ENCODE results near the gene RB1. TPM values are rescaled to one million over a fixed set of nuclear protein-coding genes. Genes with fewer than 3 reads are reported as not detected.

The RB1 gene
- total and polyA plus RNA-seq, 3 experiments from 2014 or later, result 16.8 to 38.9 (median 38.2) TPM

DNA sequence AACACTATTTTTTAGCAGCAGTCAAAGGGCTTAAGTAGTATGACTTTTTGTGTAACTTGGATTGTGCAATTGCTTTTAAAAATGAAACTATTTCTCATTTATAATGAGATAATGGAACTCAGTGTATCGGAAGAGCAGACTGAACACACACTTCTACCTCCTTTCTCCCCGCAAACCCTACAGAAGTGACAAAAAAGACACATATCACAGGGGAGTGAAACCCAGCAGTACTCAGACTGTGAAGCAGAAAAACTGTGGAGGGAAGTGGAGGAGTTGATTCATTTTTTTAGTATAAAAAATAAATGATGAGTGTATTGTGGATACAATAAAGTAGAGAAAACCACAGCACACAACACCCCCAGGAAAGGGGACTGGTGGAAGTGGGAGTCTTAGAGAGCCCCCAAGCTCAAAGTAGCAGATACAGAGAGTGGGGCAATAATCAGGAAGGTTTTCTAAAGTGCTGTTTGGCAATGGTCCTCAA is 99.6 kb downstream of the RB1 start:
- no peaks in the 10 kb centered on the region for H3K27me3 Mint-ChIP-seq
- H3K4me1 Mint-ChIP-seq, result peaks cover 69 to 93% (median 92%) of the 10 kb centered on the region in 3 donors
- H3K36me3 Mint-ChIP-seq, result peaks cover 0 to 2% (median 0%) of the 10 kb centered on the region in 3 donors

DNA sequence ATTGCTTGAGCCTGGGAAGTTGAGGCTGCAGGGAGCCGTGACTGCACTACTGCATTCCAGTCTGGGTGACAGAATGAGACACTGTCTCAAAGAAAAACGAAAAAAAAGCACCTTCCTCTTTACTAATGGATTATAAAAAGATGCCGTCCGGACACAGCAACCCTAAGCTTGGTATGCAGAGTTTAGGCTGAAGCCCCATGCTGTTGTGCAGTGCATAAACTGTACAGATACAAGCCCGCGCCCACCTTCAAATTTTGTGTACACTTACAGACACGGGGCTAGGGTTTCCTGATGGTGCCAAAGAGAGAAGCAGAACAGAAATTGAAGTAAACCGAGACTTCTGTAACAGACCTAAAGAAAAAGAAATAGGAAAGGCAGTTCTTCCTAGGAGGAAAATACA is 100.4 kb downstream of the RB1 start:
- Mint-ChIP-seq H3K27ac (peak overlapping the region; percentile 59 to 96 (median 80)), H3K27me3 (no peaks in the 10 kb centered on the region), H3K9me3 (no peaks in the 10 kb centered on the region), H3K4me1 (peaks cover 69 to 93% (median 92%) of the 10 kb centered on the region in 3 donors), H3K36me3 (peaks cover 0 to 2% (median 2%) of the 10 kb centered on the region in 3 donors), H3K4me3 (peak overlapping the region in 6 of 7 donors; percentile 8 to 74 (median 38))
- H3K27ac ChIP-seq (ENCODE audit: low read depth, low read length), result no peak overlapping the region
- no peaks in the 10 kb centered on the region for H3K36me3 ChIP-seq (ENCODE audit: insufficient read depth, low read length)
- H3K27me3 ChIP-seq (ENCODE audit: insufficient read depth, low read length, poor library complexity, severe bottlenecking), result no peaks in the 10 kb centered on the region
- peaks cover 63% of the 10 kb centered on the region for H3K4me1 ChIP-seq (ENCODE audit: insufficient read depth, low read length)
- DNase-seq, result no peak
- H3K9me3 ChIP-seq (ENCODE audit: low read length), result no peaks in the 10 kb centered on the region
- no peak overlapping the region for H3K4me3 ChIP-seq (ENCODE audit: low read length)
- ChIA-PET CTCF (interaction anchor here (3.1 kb wide), 1 partner anchor 176 kb away, joined by 20 read pairs; no protein-coding TSS in a partner anchor), POLR2A (no interaction called here)

More for the DNA sequence above, 99.6 kb downstream of the RB1 start:
- Mint-ChIP-seq H3K9me3 (no peaks in the 10 kb centered on the region), H3K27ac (peak overlapping the region; percentile 59 to 96 (median 82)), H3K4me3 (peak overlapping the region; percentile 45 to 77 (median 68))
- POLR2A ChIA-PET, result no interaction called here
- CTCF ChIA-PET, result interaction anchor here (1.0 to 3.1 kb wide), 3 partner anchors 167 to 276 kb away, joined by 4 to 20 read pairs (median 4); no protein-coding TSS in a partner anchor
- Histone ChIP-seq H3K36me3 (ENCODE audit: insufficient read depth, low read length) (no peaks in the 10 kb centered on the region), H3K4me1 (ENCODE audit: insufficient read depth, low read length) (peaks cover 56% of the 10 kb centered on the region), H3K27ac (ENCODE audit: low read depth, low read length) (no peak overlapping the region), H3K9me3 (ENCODE audit: low read length) (no peaks in the 10 kb centered on the region), H3K27me3 (ENCODE audit: insufficient read depth, low read length, poor library complexity, severe bottlenecking) (no peaks in the 10 kb centered on the region), H3K4me3 (ENCODE audit: low read length) (no peak overlapping the region)
- peak in 2 of 5 donors; percentile 39 to 47 for DNase-seq

DNA sequence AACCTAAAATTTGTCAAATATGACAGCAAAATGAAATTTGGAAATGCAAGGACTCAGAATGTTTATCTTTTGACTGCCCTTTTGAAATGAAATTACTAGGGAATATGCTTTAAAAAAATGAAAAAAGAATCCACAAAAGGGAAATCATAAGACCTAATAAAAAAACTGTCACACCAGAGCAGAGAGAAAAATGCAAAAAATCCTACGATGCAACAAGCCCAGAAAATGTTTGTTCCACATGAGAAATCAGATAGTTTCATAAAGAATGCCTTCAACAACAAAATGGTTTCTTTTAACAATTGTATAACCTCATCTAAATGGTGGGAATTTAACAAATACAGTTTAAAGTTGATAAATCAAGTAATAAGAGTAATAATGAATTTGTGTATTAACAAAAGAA is 101.4 kb downstream of the RB1 start:
- no peak for DNase-seq
- Mint-ChIP-seq H3K4me3 (no peak overlapping the region), H3K27ac (peak overlapping the region in 7 of 8 donors; percentile 6 to 96 (median 74)), H3K36me3 (peaks cover 0 to 6% (median 2%) of the 10 kb centered on the region in 3 donors), H3K4me1 (peaks cover 72 to 93% (median 92%) of the 10 kb centered on the region in 3 donors), H3K27me3 (no peaks in the 10 kb centered on the region), H3K9me3 (no peaks in the 10 kb centered on the region)
- H3K36me3 ChIP-seq (ENCODE audit: insufficient read depth, low read length), result no peaks in the 10 kb centered on the region
- ChIA-PET POLR2A (no interaction called here), CTCF (no interaction called here)
- H3K27ac ChIP-seq (ENCODE audit: low read depth, low read length), result no peak overlapping the region
- peaks cover 71% of the 10 kb centered on the region for H3K4me1 ChIP-seq (ENCODE audit: insufficient read depth, low read length)
- no peaks in the 10 kb centered on the region for H3K27me3 ChIP-seq (ENCODE audit: insufficient read depth, low read length, poor library complexity, severe bottlenecking)
- H3K9me3 ChIP-seq (ENCODE audit: low read length), result no peaks in the 10 kb centered on the region
- no peak overlapping the region for H3K4me3 ChIP-seq (ENCODE audit: low read length)

DNA sequence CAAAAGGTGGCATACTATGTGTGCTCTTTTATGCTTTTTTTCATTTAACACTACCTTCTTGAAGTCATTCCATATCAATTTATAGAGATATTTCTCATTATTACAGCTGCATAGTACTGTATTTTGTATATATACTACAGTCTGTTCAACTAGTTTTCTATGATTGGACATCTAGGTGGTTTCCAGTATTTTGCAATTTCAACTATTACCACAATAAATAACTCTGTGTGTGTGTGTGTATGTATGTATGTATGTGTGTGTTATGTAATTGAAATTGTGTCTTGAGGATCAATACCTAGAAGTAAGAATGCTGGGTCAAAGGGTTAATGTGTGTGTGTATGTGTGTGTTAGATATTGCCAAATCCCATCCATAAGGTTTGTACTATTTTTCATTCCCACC is 102.3 kb downstream of the RB1 start:
- Histone ChIP-seq H3K36me3 (ENCODE audit: insufficient read depth, low read length) (no peaks in the 10 kb centered on the region), H3K9me3 (ENCODE audit: low read length) (no peaks in the 10 kb centered on the region), H3K4me3 (ENCODE audit: low read length) (no peak overlapping the region), H3K27me3 (ENCODE audit: insufficient read depth, low read length, poor library complexity, severe bottlenecking) (no peaks in the 10 kb centered on the region), H3K4me1 (ENCODE audit: insufficient read depth, low read length) (peaks cover 67% of the 10 kb centered on the region), H3K27ac (ENCODE audit: low read depth, low read length) (no peak overlapping the region)
- Mint-ChIP-seq H3K9me3 (no peaks in the 10 kb centered on the region), H3K27me3 (no peaks in the 10 kb centered on the region), H3K4me1 (peaks cover 72 to 92% (median 90%) of the 10 kb centered on the region in 3 donors), H3K36me3 (peaks cover 0 to 9% (median 7%) of the 10 kb centered on the region in 3 donors), H3K4me3 (peak overlapping the region in 1 of 7 donors; percentile 18), H3K27ac (peak overlapping the region in 7 of 8 donors; percentile 39 to 86 (median 73))
- ChIA-PET POLR2A (no interaction called here), CTCF (no interaction called here)
- no peak for DNase-seq

DNA sequence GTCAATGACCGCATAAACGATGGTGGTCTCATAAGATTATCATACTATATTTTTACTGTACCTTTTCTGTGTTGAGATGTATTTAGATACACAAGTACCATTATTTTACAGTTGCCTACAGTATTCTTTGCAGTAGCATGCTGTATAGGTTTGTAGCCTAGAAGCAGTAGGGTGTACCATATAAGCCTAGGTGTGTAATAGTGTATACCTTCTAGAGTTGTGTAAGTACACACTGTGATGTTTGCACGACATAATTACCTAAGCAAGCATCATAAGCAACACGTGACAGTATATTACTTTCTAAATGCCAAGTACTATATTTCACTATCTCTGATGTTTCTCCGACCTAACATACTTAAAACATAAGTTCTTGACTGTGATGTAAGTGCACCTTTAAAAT is 106.6 kb downstream of the RB1 start:
- CTCF ChIA-PET, result no interaction called here
- H3K9me3 Mint-ChIP-seq, result no peaks in the 10 kb centered on the region
- Histone ChIP-seq H3K4me3 (ENCODE audit: low read length) (peak overlapping the region; percentile 41), H3K27ac (ENCODE audit: low read depth, low read length) (no peak overlapping the region), H3K36me3 (ENCODE audit: insufficient read depth, low read length) (no peaks in the 10 kb centered on the region), H3K4me1 (ENCODE audit: insufficient read depth, low read length) (peaks cover 47% of the 10 kb centered on the region), H3K27me3 (ENCODE audit: insufficient read depth, low read length, poor library complexity, severe bottlenecking) (no peaks in the 10 kb centered on the region), H3K9me3 (ENCODE audit: low read length) (no peaks in the 10 kb centered on the region)
- POLR2A ChIA-PET, result no interaction called here
- no peaks in the 10 kb centered on the region for H3K27me3 Mint-ChIP-seq
- H3K4me3 Mint-ChIP-seq, result peak overlapping the region; percentile 59 to 97 (median 76)
- peak overlapping the region in 7 of 8 donors; percentile 20 to 95 (median 43) for H3K27ac Mint-ChIP-seq
- H3K36me3 Mint-ChIP-seq, result peaks cover 0 to 28% (median 7%) of the 10 kb centered on the region in 3 donors
- no peak for DNase-seq
- peaks cover 59 to 77% (median 71%) of the 10 kb centered on the region in 3 donors for H3K4me1 Mint-ChIP-seq

DNA sequence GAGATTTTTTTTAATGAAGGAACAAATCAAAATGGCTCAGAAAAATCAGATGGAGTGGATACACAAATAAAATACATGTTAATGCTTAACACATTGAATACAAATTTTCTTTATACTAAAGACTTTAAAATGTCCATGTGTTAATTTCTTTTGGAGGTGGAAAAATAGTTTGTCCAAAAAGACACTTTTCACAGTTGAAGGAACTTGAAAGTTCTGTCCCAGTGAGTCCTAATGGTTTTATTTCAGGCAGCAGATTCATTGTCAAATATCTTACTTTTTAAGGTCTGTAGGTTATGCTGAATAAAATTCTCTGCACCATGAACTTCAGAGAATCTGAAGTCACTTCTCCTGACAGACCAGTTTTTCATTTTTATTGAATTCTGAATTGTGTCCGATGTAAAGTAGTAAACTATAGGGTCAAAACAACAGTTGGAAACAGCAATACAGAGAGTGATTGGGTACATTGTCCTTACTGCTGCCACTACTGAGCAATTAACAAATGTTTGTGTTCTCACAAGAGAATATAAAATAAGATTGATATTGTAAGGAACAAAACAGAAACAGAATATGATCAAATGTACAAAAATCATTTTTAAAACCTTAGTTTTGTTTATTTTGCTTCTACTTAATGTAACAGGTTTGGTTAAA is 107.7 kb downstream of the RB1 start:
- DNase-seq, result no peak
- POLR2A ChIA-PET, result no interaction called here
- H3K9me3 ChIP-seq (ENCODE audit: low read length), result no peaks in the 10 kb centered on the region
- no peaks in the 10 kb centered on the region for H3K36me3 ChIP-seq (ENCODE audit: insufficient read depth, low read length)
- CTCF ChIA-PET, result no interaction called here
- Mint-ChIP-seq H3K4me1 (peaks cover 51 to 72% (median 68%) of the 10 kb centered on the region in 3 donors), H3K27ac (peak overlapping the region; percentile 84 to 97 (median 94)), H3K36me3 (peaks cover 0 to 31% (median 7%) of the 10 kb centered on the region in 3 donors), H3K4me3 (peak overlapping the region; percentile 88 to 97 (median 96)), H3K9me3 (no peaks in the 10 kb centered on the region), H3K27me3 (no peaks in the 10 kb centered on the region)
- H3K27ac ChIP-seq (ENCODE audit: low read depth, low read length), result peak overlapping the region; percentile 33
- no peaks in the 10 kb centered on the region for H3K27me3 ChIP-seq (ENCODE audit: insufficient read depth, low read length, poor library complexity, severe bottlenecking)
- H3K4me3 ChIP-seq (ENCODE audit: low read length), result peak overlapping the region; percentile 78
- H3K4me1 ChIP-seq (ENCODE audit: insufficient read depth, low read length), result peaks cover 43% of the 10 kb centered on the region

DNA sequence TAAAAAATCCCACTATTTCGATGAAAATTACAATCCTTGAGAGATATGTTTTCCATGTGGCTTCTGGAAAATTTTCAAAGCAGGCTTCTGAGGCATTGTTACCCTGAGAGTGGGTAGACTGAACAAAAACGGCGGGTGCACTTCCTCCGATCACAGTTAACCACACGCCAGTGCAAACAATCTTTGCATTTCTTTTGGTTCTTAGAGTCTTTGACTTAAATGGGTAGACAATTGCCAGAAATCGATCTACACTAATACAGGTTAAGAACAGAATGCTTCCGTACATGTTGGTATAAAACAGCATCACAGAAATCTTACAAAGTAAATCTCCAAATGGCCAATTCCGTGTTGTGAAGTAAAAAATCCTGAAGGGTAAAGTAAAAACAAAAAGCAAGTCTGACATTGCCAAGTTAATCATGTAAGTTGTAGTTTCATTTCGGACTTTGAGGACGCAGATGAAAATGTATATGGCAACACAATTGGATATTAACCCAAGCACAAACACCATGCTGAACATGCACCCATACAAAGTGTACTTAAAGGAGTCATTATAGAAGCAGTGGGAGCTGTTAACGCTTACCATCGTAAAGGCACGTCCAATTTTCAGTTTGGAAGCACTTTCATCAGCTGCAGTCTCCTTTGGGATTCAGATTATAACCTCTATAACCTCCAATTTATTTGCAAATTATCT is 108.4 kb downstream of the RB1 start:
- Mint-ChIP-seq H3K27me3 (no peaks in the 10 kb centered on the region), H3K4me1 (peaks cover 48 to 67% (median 62%) of the 10 kb centered on the region in 3 donors), H3K27ac (peak overlapping the region; percentile 85 to 97 (median 94)), H3K4me3 (peak overlapping the region; percentile 88 to 97 (median 96)), H3K36me3 (peaks cover 0 to 34% (median 7%) of the 10 kb centered on the region in 3 donors), H3K9me3 (no peaks in the 10 kb centered on the region)
- DNase-seq, result peak in 1 of 5 donors; percentile 24
- ChIA-PET CTCF (no interaction called here), POLR2A (interaction anchor here (1.7 to 1.9 kb wide), 2 partner anchors 121 to 150 kb away, joined by 4 to 10 read pairs; partner anchors contain the start of gene RCBTB2)
- Histone ChIP-seq H3K4me3 (ENCODE audit: low read length) (peak overlapping the region; percentile 78), H3K27ac (ENCODE audit: low read depth, low read length) (peak overlapping the region; percentile 33), H3K4me1 (ENCODE audit: insufficient read depth, low read length) (peaks cover 37% of the 10 kb centered on the region), H3K9me3 (ENCODE audit: low read length) (no peaks in the 10 kb centered on the region), H3K27me3 (ENCODE audit: insufficient read depth, low read length, poor library complexity, severe bottlenecking) (no peaks in the 10 kb centered on the region), H3K36me3 (ENCODE audit: insufficient read depth, low read length) (no peaks in the 10 kb centered on the region)
